GM12872 (cell line): Measurements from ENCODE around the gene RMDN3.

Experiments
- TF ChIP-seq, protein P1 (sequence below): IDR thresholded peaks from 3 replicates; pipeline ENCODE4 v1.5.1; 2011; ENCODE audit warnings: low read depth, mild to moderate bottlenecking, low read length, moderate library complexity; ENCODE audit not compliant: insufficient read depth

The RMDN3 gene

DNA sequence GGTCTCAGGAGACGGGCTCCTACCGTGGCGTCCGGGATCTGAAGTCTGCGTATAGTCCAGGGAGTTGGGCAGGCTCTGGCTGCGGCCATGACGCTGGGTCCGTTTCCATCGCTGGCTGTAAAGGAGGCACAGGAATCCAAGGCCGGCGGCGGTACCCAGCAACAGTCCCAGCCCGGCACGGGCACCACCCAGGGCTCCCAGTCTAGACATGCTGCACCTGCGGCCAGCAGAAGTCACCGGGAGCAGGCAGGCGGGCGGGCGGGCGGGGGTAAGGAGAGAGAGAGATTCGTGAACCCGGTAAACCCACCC lies 526 bp downstream of the RMDN3 start:
- TF ChIP-seq, protein P1, sequence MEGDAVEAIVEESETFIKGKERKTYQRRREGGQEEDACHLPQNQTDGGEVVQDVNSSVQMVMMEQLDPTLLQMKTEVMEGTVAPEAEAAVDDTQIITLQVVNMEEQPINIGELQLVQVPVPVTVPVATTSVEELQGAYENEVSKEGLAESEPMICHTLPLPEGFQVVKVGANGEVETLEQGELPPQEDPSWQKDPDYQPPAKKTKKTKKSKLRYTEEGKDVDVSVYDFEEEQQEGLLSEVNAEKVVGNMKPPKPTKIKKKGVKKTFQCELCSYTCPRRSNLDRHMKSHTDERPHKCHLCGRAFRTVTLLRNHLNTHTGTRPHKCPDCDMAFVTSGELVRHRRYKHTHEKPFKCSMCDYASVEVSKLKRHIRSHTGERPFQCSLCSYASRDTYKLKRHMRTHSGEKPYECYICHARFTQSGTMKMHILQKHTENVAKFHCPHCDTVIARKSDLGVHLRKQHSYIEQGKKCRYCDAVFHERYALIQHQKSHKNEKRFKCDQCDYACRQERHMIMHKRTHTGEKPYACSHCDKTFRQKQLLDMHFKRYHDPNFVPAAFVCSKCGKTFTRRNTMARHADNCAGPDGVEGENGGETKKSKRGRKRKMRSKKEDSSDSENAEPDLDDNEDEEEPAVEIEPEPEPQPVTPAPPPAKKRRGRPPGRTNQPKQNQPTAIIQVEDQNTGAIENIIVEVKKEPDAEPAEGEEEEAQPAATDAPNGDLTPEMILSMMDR, result no peak

DNA sequence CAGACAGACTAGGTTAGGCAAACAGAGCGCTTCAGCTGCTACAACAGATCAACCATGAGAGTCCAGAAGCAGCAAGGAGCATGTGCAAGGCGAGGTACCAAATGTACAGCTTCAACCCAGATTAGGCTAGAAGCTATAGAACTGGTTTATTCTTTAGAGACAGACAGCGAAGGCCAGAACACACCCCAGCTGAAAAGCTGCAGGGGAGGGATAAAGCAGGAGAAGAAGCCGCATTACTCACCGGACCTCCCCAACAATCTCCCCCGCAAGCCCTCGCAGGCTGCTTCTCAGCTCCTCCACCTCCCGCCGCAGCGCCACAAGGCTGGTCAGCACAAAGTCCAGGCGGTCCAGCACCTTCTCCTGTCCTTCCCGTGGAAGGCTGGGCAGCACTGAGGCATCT lies 3.3 kb downstream of the RMDN3 start:
- TF ChIP-seq, protein P1, result no peak

DNA sequence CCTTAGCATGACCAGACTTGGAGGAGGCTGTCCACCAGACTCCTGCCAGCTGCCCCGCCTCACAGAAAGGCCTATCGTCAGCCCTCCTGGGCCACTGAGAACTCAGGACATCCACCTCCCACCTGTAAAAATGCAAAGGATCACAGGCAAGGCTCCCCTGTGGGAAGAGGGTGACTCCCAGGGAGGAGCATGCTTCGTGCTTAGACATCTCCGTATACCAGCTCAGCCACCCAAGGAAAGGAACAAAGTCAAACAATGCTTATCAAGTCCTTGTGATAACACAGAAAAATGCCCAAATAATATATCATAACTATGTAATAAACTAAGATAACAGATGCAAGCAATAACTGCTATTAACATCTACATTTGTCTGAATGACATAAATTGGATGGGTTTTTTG lies 4.2 kb downstream of the RMDN3 start:
- TF ChIP-seq, protein P1, result no peak

DNA sequence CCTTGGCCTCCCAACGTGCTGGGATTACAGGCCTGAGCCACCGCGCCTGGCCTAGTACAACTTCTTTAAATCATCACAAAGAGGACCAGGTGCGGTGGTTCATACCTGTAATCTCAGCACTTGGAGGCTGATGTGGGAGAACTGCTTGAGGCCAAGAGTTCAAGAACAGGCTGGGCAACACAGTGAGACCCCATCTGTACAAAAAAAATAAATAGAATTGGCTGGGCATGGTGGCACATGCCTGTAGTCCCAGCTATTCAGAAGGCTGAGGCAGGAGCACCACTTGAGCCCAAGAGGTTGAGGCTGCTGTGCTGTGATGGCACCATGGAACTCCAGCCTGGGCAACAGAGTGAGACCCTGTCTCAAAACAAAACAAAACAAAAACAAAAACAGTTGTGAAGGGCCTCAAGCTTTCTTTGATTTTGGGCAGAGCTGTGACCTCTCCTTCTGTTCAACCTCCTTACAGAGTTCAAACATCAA lies 5.9 kb downstream of the RMDN3 start:
- TF ChIP-seq, protein P1, result no peak

DNA sequence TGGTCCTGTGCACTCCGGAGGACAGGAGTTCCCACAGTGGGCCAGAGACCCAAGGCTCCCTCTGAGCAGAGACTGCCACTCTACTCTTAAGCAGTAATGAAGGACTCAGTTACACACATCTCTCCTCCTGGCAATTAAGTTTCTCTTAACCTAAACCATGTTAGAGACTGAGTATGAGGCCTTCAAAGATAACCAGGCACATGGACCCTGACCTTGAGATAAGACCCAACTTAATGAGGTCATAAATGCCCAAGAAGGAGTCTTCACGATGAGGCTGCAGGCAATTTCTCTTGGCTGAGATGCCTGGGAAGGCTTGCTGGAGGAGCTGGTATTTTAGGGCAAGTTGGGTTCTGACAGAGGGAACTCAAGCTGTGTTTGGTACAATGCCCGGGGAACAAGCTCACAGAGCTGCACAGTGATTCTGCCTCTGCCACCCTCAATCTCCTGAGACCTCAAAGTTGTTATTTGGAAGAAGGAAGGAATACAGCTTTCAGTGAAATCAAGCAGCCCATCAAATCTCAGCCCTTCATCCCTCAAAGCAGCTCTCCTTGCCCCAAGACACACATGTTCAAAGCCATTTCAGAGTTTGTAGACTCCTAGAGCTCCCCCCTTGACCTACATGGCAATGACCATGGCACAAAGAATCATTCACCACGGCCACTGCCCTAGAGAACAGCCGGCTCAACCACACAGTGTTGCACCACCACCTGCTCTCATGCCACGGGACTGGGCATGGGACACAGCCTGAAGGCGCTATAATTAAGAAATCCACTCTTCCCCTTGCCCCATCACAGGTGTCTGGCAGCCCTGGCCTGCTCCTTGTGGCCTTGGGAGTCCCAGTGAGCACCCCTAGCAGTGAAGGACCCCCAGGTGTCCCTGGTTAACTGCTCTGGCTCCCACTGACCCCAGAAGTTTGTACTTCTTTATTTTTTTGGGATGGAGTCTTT lies 7.1 kb downstream of the RMDN3 start:
- TF ChIP-seq, protein P1, result no peak

DNA sequence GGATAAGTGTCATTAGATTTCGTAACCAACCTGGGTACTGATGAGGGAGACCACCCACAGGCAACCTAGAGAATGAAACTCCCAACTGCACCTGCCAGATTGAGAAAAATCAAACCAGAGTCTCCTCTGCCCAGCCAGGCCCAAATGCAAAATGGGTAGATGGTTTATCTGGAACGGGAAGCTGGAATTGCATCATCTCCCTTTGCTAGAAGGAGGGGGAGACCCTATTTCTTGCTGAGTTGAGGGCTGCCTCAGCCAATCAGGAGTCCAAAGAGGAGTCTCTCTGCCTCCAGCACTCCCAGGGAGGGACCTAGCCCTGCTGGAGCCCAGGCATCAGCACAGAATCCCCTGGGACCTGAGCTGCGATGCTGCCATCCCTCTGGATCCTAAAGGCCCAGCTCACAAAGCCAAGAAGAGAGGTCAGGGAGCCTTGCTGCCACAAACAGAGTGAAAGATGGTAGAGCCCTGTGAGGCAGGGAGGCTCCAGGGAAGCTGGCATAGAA lies 8.1 kb downstream of the RMDN3 start:
- TF ChIP-seq, protein P1, result no peak

DNA sequence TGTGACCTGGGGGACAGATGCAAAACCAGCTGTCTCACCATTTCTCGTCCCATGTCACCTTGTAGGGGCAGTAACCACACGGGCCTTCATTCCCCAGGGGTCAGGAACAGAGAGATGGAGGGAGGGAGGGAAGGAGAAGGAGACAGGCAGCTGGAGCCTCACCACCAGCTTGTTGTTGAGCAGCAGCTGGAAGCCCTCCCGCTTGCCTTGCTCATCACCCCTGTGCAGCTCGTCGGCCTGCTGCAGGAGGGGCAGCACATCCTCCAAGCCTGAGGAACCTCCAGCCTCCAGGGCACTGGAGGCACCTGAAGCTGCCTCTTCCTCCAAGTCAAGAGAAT lies 10.3 kb downstream of the RMDN3 start:
- TF ChIP-seq, protein P1, result no peak
